Thoracic aorta (tissue), 2 donors: ENCODE data around the gene ZC3H12A. TPM values are rescaled to one million over a fixed set of nuclear protein-coding genes. Genes with fewer than 3 reads are reported as not detected.
A peak's percentile ranks its signal among the peaks of the same experiment; 100 is the strongest.

ENCODE experiments used
- ATAC-seq: fragments of 150-250 bp; one replicate; pipeline ENCODE4 v1.8.0; 2017; ENCODE audit warnings: low read depth; ENCODE audit not compliant: insufficient number of reproducible peaks, low FRiP score
- DNase-seq: peaks from one replicate; pipeline ENCODE4 v3.0.0-alpha.2; 2020; ENCODE audit warnings: low spot score
- H3K27ac ChIP-seq, 2 donors: fragments of 200-600 bp; sonication (generic); 1 replicate in 1 of 2; 2 replicates in 1 of 2; pipeline ENCODE4 v1.5.1; 2016; ENCODE audit warnings: mild to moderate bottlenecking in 2 of 2, moderate library complexity in 2 of 2
- H3K27me3 ChIP-seq: fragments of 200-600 bp; sonication (generic); replicated peaks from 2 replicates; pipeline ENCODE4 v1.6.0; 2016; ENCODE audit warnings: mild to moderate bottlenecking; ENCODE audit not compliant: insufficient read depth
- H3K36me3 ChIP-seq: fragments of 200-600 bp; sonication (generic); one replicate; pipeline ENCODE4 v1.5.1; 2016
- H3K4me1 ChIP-seq, 2 donors: fragments of 200-600 bp; sonication (generic); 1 replicate in 1 of 2; 2 replicates in 1 of 2; pipeline versions ENCODE4 v1.5.1 to v1.6.0; 2016; ENCODE audit warnings: low read depth in 2 of 2, mild to moderate bottlenecking in 1 of 2; ENCODE audit not compliant: control insufficient read depth in 1 of 2
- H3K4me3 ChIP-seq: fragments of 200-600 bp; sonication (generic); 2 replicates; pipeline ENCODE4 v1.5.1; 2016; ENCODE audit warnings: mild to moderate bottlenecking
- H3K9me3 ChIP-seq: fragments of 200-600 bp; sonication (generic); 2 replicates; pipeline ENCODE4 v1.5.1; 2016
- CTCF ChIP-seq: fragments of 200-600 bp; sonication (generic); IDR thresholded peaks from one replicate; pipeline ENCODE4 v1.5.1; 2019; ENCODE audit warnings: antibody characterized with exemption
- total RNA-seq, 2 donors: library from RNA; depleted of rRNA; stranded (reverse); fragments of >200 nt; gene quantifications; one replicate each; pipeline versions ENCODE4 v1.1.0 to v1.2.3, GENCODE V29; 2016

ZC3H12A gene
- total RNA-seq, 2 donors from 2014 or later, result 22.1 to 32.4 TPM

- peaks cover 0 to 5% of the 10 kb centered on the region in 2 donors for H3K4me1 ChIP-seq
- no peak for DNase-seq
- ATAC-seq, result no peak
- no peaks in the 10 kb centered on the region for H3K9me3 ChIP-seq
- peaks cover 2% of the 10 kb centered on the region for H3K36me3 ChIP-seq
- peak overlapping the region; percentile 58 for H3K4me3 ChIP-seq
- peak overlapping the region; percentile 71 to 74 for H3K27ac ChIP-seq
- TF ChIP-seq CTCF, result no peak
- no peaks in the 10 kb centered on the region for H3K27me3 ChIP-seq
Measured at GRCh38 chr1:37455516-37455915, 18.9 kb upstream of the ZC3H12A start.

- no peak for TF ChIP-seq CTCF
- Histone ChIP-seq H3K27me3 (no peaks in the 10 kb centered on the region), H3K4me3 (no peak overlapping the region), H3K9me3 (no peaks in the 10 kb centered on the region), H3K27ac (no peak overlapping the region), H3K4me1 (peaks cover 0 to 5% of the 10 kb centered on the region in 2 donors), H3K36me3 (peaks cover 3% of the 10 kb centered on the region)
- ATAC-seq (no peak), DNase-seq (no peak)
Measured at GRCh38 chr1:37456614-37457013, 17.8 kb upstream of the ZC3H12A start.

- Histone ChIP-seq H3K27me3 (no peaks in the 10 kb centered on the region), H3K36me3 (peaks cover 3% of the 10 kb centered on the region), H3K9me3 (no peaks in the 10 kb centered on the region), H3K4me1 (peaks cover 0 to 5% of the 10 kb centered on the region in 2 donors), H3K4me3 (no peak overlapping the region), H3K27ac (no peak overlapping the region)
- TF ChIP-seq CTCF, result no peak
- ATAC-seq (no peak), DNase-seq (no peak)
Measured at GRCh38 chr1:37458551-37458950, 15.8 kb upstream of the ZC3H12A start.

- Histone ChIP-seq H3K4me3 (no peak overlapping the region), H3K9me3 (no peaks in the 10 kb centered on the region), H3K27me3 (no peaks in the 10 kb centered on the region), H3K4me1 (no peaks in the 10 kb centered on the region), H3K36me3 (peaks cover 3% of the 10 kb centered on the region), H3K27ac (no peak overlapping the region)
- no peak for ATAC-seq
- DNase-seq, result no peak
- no peak for TF ChIP-seq CTCF
Measured at GRCh38 chr1:37461698-37462436, 12.5 kb upstream of the ZC3H12A start.

GRCh38 chr1:37464443-37464842, 9.9 kb upstream of the ZC3H12A start:
- no peak for DNase-seq
- Histone ChIP-seq H3K27ac (no peak overlapping the region), H3K27me3 (no peaks in the 10 kb centered on the region), H3K9me3 (no peaks in the 10 kb centered on the region), H3K36me3 (peaks cover 3% of the 10 kb centered on the region), H3K4me1 (peaks cover 0 to 5% of the 10 kb centered on the region in 2 donors), H3K4me3 (no peak overlapping the region)
- no peak for TF ChIP-seq CTCF
- no peak for ATAC-seq
